Stimulated activated CD8-positive, alpha-beta memory T cell treated with anti-CD3 and anti-CD28 coated beads, Interleukin-7, amount 100 ng/mL, for 24 hours (primary cell): ENCODE data around the gene KIT.

Experiments
- DNase-seq: peaks from one replicate; pipeline ENCODE4 v3.0.0-alpha.2; 2020; ENCODE audit warnings: low read depth

The KIT gene

DNA sequence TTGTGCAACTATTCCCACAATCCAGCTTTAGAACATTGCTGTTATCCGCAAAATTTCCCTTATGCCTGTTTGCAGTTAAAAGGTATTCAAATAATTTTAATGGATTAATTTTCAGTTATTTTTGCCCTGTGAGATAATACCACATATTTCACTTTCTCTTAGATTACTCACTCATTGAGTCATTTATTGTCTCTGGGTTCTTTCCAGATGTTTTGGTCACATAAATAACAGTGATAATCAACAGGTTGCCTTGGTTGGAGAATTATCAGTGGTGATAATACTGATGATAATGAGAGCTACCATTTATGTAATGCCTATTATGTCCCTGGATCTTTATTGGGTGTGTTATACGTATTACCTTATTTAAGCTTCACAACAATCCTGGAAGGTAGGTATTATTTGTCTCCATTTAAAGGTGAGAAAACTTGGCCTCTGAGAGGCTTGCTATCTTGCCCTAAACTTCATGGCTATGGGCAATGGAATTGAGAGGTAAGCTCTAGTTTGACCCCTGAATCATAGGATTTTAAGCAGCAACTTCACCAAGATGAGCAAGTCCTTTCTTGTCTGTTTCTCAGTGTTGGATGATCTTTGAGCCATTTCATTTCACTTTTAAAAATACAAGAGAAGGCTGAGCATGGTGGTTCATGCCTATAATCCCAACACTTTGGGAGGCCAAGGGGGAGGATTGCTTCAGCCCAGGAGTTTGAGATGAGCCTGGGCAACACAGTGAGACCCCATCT lies 87.4 kb downstream of the KIT start:
- DNase-seq, result no peak

- DNase-seq, result no peak
These were observed 88.5 kb downstream of the KIT start for GRCh38 chr4:54746218-54746617.

- no peak for DNase-seq
These were observed 92.6 kb downstream of the KIT start for GRCh38 chr4:54750341-54750740.

DNA sequence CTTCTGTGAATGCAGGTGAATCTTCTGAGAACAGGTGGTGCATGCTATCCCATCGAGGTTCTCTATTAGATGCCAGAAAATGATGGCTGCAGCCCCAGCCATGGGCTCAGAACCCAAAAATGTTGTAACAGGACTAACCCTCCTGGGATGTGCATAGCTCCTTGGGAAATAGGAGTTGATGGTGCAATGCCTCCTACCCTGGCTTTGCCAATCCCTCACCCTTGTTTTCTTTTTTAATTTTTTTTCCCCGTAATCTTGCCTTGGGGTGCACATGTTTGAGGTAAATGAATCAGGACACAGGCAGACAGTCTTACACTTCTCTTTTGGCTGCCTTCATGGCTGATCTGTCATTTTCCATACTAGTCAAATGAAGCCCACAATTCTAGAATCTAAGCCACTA lies 96.6 kb downstream of the KIT start:
- DNase-seq, result no peak

GRCh38 chr4:54764476-54764875 lies 106.7 kb downstream of the KIT start:
- DNase-seq, result no peak

GRCh38 chr4:54767376-54767775 lies 109.6 kb downstream of the KIT start:
- DNase-seq, result no peak

GRCh38 chr4:54773022-54773421 lies 115.3 kb downstream of the KIT start:
- no peak for DNase-seq

- DNase-seq, result no peak
These were observed 121.3 kb downstream of the KIT start for GRCh38 chr4:54779036-54779435.

GRCh38 chr4:54779476-54780148 lies 121.9 kb downstream of the KIT start:
- no peak for DNase-seq

- no peak for DNase-seq
These were observed 122.4 kb downstream of the KIT start for GRCh38 chr4:54780149-54780495.

GRCh38 chr4:54781756-54782155 lies 124.0 kb downstream of the KIT start:
- no peak for DNase-seq

DNA sequence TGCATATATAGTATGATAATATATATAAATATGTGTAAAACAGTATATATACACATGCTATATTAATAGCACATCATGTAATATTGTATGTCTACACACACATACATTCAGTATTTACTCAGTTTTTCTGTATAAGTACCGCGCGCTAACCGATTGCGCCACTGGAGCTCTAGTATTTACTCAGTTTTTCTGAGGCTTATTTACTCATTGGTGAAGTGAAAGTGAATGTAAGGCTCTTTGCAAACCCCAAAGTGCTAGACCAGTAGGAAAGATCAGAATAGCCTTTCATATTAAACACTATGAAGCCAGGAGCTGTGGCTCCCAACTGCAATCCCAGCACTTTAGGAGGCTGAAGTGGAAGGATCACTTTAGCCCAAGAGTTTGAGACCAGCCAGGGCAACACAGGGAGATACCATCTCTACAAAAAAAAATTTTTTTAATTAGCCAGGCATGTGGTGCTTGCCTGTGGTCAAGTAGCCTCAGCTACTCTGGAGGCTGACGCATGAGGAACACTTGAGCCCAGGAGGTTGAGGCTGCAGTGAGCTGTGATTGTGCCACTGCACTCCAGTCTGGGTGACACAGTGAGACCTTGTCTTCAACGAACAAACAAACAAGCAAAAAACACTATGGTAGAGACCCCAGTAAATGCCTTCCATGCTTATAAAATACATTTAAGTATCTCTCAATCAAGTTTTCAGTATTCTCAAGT lies 125.8 kb downstream of the KIT start:
- no peak for DNase-seq

DNA sequence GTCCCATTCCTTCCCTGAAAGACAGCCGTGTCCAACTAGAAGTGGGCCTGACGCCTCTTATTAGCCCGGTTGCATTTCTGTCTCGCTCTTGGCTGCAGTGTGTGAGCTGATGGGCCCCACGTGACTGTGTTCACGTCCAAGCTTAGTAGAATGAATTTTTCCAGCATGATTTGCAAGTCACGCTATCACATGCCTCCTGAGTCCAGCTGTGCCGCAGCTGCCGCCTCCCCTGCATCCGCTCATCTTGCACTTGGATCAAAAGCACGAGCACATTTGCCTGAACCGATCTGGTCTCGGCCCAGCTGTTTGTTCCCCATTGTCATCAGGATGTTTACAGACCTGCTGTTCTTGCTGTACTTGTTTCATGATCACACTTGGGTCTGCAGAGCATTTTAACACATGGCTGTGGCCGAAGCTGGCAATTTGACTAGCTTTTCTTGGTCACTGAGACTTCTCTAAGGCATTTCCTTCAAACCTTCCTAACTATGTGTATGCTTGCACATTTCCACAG lies 126.5 kb downstream of the KIT start:
- no peak for DNase-seq
